HCT116 (cell line): Measurements from ENCODE around the gene PACS2.
A peak's percentile ranks its signal among the peaks of the same experiment; 100 is the strongest.

ENCODE experiments used
- CBX3 ChIP-seq: IDR thresholded peaks from 2 replicates; pipeline ENCODE4 v1.6.1; 2012; ENCODE audit warnings: low read depth
- CEBPB ChIP-seq: IDR thresholded peaks from 2 replicates; pipeline ENCODE4 v1.6.1; 2012; ENCODE audit warnings: low read depth
- EGR1 ChIP-seq: IDR thresholded peaks from 2 replicates; pipeline ENCODE4 v1.6.1; 2012; ENCODE audit warnings: low read depth
- EZH2 ChIP-seq: fragments of 200-600 bp; sonication (generic); IDR thresholded peaks from 2 replicates; pipeline ENCODE4 v1.6.1; 2017; ENCODE audit warnings: antibody characterized with exemption, mixed run types
- EZH2phosphoT487 ChIP-seq: fragments of 200-600 bp; IDR thresholded peaks from 2 replicates; pipeline ENCODE4 v1.6.1; 2018; ENCODE audit warnings: antibody characterized with exemption, borderline replicate concordance
- POLR2A ChIP-seq: IDR thresholded peaks from 2 replicates; pipeline ENCODE4 v1.7.0; 2011; ENCODE audit warnings: borderline replicate concordance; ENCODE audit not compliant: insufficient read depth, insufficient read length; ENCODE audit errors: extremely low read depth
- POLR2AphosphoS5 ChIP-seq: IDR thresholded peaks from 2 replicates; pipeline ENCODE4 v1.6.1; 2011; ENCODE audit warnings: mild to moderate bottlenecking, low read depth, low read length, moderate library complexity
- SIN3A ChIP-seq: IDR thresholded peaks from 2 replicates; pipeline ENCODE4 v1.6.1; 2012; ENCODE audit warnings: low read depth
- SRF ChIP-seq: IDR thresholded peaks from 2 replicates; pipeline ENCODE4 v1.6.1; 2012; ENCODE audit warnings: low read depth
- TCF7L2 ChIP-seq: IDR thresholded peaks from 2 replicates; pipeline ENCODE4 v1.7.0; 2011; ENCODE audit warnings: borderline replicate concordance, inconsistent platforms; ENCODE audit not compliant: insufficient read depth, insufficient read length; ENCODE audit errors: extremely low read depth
- YY1 ChIP-seq: IDR thresholded peaks from 2 replicates; pipeline ENCODE4 v1.6.1; 2011; ENCODE audit warnings: low read length, low read depth, moderate library complexity, mild to moderate bottlenecking; ENCODE audit not compliant: insufficient replicate concordance; ENCODE audit errors: extremely low read depth
- TF ChIP-seq, protein P1 (sequence below), 3 experiments: fragments of 200-600 bp in 1 of 3; sonication (generic) in 1 of 3; IDR thresholded peaks in 2 of 3; conservative IDR thresholded peaks in 1 of 3; 2 replicates each; pipeline ENCODE4 v1.5.1; 2012 to 2017; ENCODE audit warnings: low read depth in 2 of 3, low read length in 2 of 3, antibody characterized with exemption in 1 of 3, borderline replicate concordance in 1 of 3, control low read depth in 1 of 3, mild to moderate bottlenecking in 1 of 3, mixed read lengths in 1 of 3, mixed run types in 1 of 3, moderate library complexity in 1 of 3; ENCODE audit not compliant: insufficient read depth in 1 of 3
- TF ChIP-seq, protein P2 (sequence below): IDR thresholded peaks from 2 replicates; pipeline ENCODE4 v1.6.1; 2012
- TF ChIP-seq, protein P3 (sequence below): IDR thresholded peaks from 2 replicates; pipeline ENCODE4 v1.6.1; 2012

DNA sequence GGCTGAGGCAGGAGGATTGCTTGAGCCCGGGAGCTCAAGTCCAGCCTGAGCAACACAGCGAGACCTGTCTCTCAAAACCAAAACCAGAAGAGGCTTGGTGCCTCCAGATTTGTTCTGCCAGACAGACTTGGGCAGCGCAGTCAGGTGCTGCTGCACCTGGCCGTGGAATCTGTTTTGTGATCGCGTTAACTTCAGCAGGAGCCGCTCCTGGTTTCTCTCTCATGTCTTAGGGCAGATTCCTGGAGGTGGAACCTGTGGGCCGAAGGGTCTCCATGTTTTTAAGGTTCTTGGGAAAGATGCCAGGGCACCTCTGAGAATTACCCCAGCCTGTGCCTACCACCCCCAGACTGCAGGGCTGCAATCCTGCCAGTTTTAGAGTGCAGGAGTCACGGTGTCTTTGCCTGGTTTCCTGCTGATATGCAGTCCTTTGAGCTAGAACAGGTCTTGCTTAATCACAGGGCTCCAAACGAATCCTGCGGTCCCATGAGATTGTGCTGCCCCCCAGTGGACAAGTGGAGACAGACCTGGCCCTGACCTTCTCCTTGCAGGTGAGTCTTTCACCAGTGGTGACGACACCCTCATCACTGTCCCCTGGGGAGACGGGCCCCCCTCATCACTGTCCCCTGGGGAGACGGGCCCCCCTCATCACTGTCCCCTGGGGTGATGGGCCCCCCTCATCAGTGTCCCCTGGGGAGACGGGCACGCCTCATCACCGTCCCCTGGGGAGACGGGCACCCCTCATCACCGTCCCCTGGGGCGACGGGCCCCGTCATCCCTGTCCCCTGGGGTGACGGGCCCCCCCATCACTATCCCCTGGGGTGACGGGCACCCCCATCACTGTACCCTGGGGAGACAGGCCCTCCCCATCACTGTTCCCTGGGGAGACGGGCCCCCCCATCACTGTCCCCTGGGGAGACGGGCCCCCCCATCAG lies 37.6 kb downstream of the PACS2 start:
- no peak for TF ChIP-seq POLR2A
- TF ChIP-seq, protein P1, sequence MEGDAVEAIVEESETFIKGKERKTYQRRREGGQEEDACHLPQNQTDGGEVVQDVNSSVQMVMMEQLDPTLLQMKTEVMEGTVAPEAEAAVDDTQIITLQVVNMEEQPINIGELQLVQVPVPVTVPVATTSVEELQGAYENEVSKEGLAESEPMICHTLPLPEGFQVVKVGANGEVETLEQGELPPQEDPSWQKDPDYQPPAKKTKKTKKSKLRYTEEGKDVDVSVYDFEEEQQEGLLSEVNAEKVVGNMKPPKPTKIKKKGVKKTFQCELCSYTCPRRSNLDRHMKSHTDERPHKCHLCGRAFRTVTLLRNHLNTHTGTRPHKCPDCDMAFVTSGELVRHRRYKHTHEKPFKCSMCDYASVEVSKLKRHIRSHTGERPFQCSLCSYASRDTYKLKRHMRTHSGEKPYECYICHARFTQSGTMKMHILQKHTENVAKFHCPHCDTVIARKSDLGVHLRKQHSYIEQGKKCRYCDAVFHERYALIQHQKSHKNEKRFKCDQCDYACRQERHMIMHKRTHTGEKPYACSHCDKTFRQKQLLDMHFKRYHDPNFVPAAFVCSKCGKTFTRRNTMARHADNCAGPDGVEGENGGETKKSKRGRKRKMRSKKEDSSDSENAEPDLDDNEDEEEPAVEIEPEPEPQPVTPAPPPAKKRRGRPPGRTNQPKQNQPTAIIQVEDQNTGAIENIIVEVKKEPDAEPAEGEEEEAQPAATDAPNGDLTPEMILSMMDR (IDR thresholded peaks at IDR 0.05 in 2 of 3, conservative IDR thresholded peaks at IDR 0.05 in 1 of 3; ENCODE audit: borderline replicate concordance in 1 of 3, insufficient read depth in 1 of 3, low read depth in 2 of 3, low read length in 2 of 3), result peak; percentile 85 to 90 (median 89)
- peak; percentile 96 for TF ChIP-seq CEBPB
- TF ChIP-seq EZH2, result no peak
- no peak for TF ChIP-seq EZH2phosphoT487
- no peak for TF ChIP-seq TCF7L2
- TF ChIP-seq POLR2AphosphoS5, result no peak
- TF ChIP-seq SIN3A, result no peak
- no peak for TF ChIP-seq CBX3
- TF ChIP-seq YY1, result no peak
- TF ChIP-seq, protein P2, sequence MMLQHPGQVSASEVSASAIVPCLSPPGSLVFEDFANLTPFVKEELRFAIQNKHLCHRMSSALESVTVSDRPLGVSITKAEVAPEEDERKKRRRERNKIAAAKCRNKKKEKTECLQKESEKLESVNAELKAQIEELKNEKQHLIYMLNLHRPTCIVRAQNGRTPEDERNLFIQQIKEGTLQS, result no peak
- no peak for TF ChIP-seq SRF
- TF ChIP-seq, protein P3, sequence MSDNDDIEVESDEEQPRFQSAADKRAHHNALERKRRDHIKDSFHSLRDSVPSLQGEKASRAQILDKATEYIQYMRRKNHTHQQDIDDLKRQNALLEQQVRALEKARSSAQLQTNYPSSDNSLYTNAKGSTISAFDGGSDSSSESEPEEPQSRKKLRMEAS, result no peak
- no peak for TF ChIP-seq EGR1
